ENCODE measurements around the gene ISOC1.

Gene ISOC1

GRCh38 chr5:129137637-129138036 is 43.1 kb downstream of the ISOC1 start:
- DNase-seq, result no peak

GRCh38 chr5:129141078-129141477 is 46.5 kb downstream of the ISOC1 start:
- DNase-seq, result no peak

- no peak for DNase-seq
Measured at GRCh38 chr5:129141696-129142095, 47.1 kb downstream of the ISOC1 start.

- no peak for DNase-seq
Measured at GRCh38 chr5:129155876-129156275, 61.3 kb downstream of the ISOC1 start.

- no peak for DNase-seq
Measured at GRCh38 chr5:129161830-129162229, 67.3 kb downstream of the ISOC1 start.
